Activated CD4-positive, alpha-beta T cell treated with anti-CD3 and anti-CD28 coated beads for 36 hours (primary cell): ENCODE data around the gene HS6ST1. TPM values are rescaled to one million over a fixed set of nuclear protein-coding genes. Genes with fewer than 3 reads are reported as not detected.

Source experiments
- ATAC-seq: fragments of 200-7000 bp; cut with Tn5 transposase; one replicate; pipeline ENCODE4 v1.10.0; 2021; ENCODE audit warnings: mild to moderate bottlenecking, moderate library complexity
- CTCF ChIA-PET: fragments of 350-600 bp; sonication (Branson Sonifier 250); formaldehyde crosslinking; loops from one replicate; lab custom pipeline; 2021; ENCODE audit warnings: antibody characterized with exemption; lab: Charles Lee
- POLR2A ChIA-PET: fragments of 350-600 bp; sonication (Branson Sonifier 250); formaldehyde crosslinking; loops from one replicate; lab custom pipeline; 2021; ENCODE audit warnings: antibody characterized with exemption, inconsistent platforms; lab: Charles Lee
- DNase-seq: peaks from one replicate; pipeline ENCODE4 v3.0.0-alpha.2; 2020
- H3K27ac Mint-ChIP-seq: one replicate; pipeline ENCODE4 v1.8.0; 2021; ENCODE audit warnings: mixed read lengths
- H3K27me3 Mint-ChIP-seq: one replicate; pipeline ENCODE4 v1.8.0; 2021; ENCODE audit warnings: mixed read lengths
- H3K36me3 Mint-ChIP-seq: one replicate; pipeline ENCODE4 v1.8.0; 2021; ENCODE audit warnings: low read depth, mixed read lengths
- H3K4me1 Mint-ChIP-seq: one replicate; pipeline ENCODE4 v1.8.0; 2021; ENCODE audit warnings: mixed read lengths
- H3K4me3 Mint-ChIP-seq: one replicate; pipeline ENCODE4 v1.8.0; 2021; ENCODE audit warnings: mild to moderate bottlenecking, moderate library complexity, mixed read lengths
- H3K9me3 Mint-ChIP-seq: one replicate; pipeline ENCODE4 v1.8.0; 2021; ENCODE audit warnings: low read depth, mixed read lengths
- intact Hi-C, 2 experiments: fragments of 100-400 bp; cut with DNase I in 1 of 2; cut with micrococcal nuclease in 1 of 2; formaldehyde crosslinking; loops; one replicate each; pipeline versions ENCODE4 v1.14.2 to v1.15.1; 2022 to 2024; cut with DNase I, micrococcal nuclease
- total RNA-seq, 2 experiments: library from RNA; stranded (reverse); gene quantifications; one replicate each; pipeline ENCODE4 v1.2.3, GENCODE V29; 2021

The HS6ST1 gene
- total RNA-seq, 2 experiments from 2014 or later = 12.8 to 13.8 TPM

DNA sequence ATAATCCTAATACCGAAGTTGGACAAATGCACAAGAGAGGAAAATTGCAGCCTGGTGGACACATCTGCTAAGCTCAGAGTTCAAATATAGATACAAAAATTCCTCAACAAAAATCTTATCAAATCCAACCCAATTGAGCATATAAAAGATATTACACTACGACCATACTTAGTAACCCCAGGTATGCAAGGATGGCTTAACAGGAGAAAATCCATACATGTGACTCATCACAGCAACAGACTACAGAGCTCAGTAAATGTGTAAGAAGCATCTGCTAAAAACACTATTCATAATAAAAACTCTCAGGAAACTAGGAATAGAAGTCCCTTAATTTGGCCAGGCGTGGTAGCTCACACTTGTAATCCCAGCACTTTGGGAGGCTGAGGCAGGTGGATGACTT lies 28.3 kb downstream of the HS6ST1 start:
- Mint-ChIP-seq H3K4me3 (no peak overlapping the region), H3K36me3 (peaks cover 2% of the 10 kb centered on the region), H3K27ac (no peak overlapping the region), H3K27me3 (no peaks in the 10 kb centered on the region), H3K4me1 (no peaks in the 10 kb centered on the region), H3K9me3 (no peaks in the 10 kb centered on the region)
- POLR2A ChIA-PET = no interaction called here
- DNase-seq (no peak), ATAC-seq (no peak)
- CTCF ChIA-PET = interaction anchor here (0.5 kb wide), 1 partner anchor 600 kb away, joined by 3 read pairs; no protein-coding TSS in a partner anchor
- intact Hi-C loops = no loop called here

DNA sequence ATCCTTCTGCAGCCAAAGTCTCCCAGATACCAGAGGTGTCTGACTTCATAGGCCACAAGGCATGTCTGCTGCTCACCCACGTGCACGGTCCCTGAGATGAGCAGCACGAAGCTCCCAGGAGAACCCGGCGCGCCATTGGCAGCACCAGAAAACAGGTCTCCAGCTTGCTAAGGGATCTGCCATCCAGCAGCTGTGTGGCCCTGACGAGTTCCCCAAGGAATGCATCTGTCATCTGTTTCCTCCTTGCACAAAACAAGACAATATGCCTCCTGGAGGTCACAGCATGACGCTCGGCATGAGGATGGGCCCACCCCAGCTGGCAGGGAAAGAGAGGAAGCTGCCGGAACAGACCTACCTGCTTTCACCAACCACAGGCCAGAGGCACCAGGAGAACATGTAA lies 29.2 kb downstream of the HS6ST1 start:
- Mint-ChIP-seq H3K27ac (no peak overlapping the region), H3K9me3 (no peaks in the 10 kb centered on the region), H3K27me3 (no peaks in the 10 kb centered on the region), H3K36me3 (peaks cover 2% of the 10 kb centered on the region), H3K4me1 (no peaks in the 10 kb centered on the region), H3K4me3 (no peak overlapping the region)
- CTCF ChIA-PET = no interaction called here
- ATAC-seq (no peak), DNase-seq (no peak)
- intact Hi-C loops = no loop called here
- POLR2A ChIA-PET = no interaction called here

DNA sequence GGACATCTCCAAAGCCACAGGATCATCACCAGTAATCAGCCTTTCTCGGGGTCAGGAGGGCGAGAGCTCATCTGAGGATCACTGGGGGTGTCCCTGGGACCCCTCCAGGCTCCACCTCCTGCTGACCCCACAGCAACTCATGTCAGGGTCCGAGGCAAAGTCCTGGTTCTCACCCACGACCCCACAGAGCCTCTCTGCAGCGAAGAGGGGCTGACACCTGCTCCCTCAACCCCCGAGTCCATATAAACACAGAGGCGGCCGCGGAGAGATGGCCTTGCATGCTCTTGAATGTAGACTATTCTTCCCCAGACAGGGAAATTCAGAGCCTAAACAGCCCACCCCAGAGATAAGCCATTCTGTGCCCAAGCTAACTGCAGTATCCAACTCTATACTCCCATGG lies 29.9 kb downstream of the HS6ST1 start:
- H3K27ac Mint-ChIP-seq = no peak overlapping the region
- ATAC-seq = no peak
- intact Hi-C loops = no loop called here
- H3K4me3 Mint-ChIP-seq = no peak overlapping the region
- no peak for DNase-seq
- H3K36me3 Mint-ChIP-seq = peaks cover 2% of the 10 kb centered on the region
- H3K4me1 Mint-ChIP-seq = no peaks in the 10 kb centered on the region
- ChIA-PET CTCF (no interaction called here), POLR2A (no interaction called here)
- no peaks in the 10 kb centered on the region for H3K9me3 Mint-ChIP-seq
- no peaks in the 10 kb centered on the region for H3K27me3 Mint-ChIP-seq

DNA sequence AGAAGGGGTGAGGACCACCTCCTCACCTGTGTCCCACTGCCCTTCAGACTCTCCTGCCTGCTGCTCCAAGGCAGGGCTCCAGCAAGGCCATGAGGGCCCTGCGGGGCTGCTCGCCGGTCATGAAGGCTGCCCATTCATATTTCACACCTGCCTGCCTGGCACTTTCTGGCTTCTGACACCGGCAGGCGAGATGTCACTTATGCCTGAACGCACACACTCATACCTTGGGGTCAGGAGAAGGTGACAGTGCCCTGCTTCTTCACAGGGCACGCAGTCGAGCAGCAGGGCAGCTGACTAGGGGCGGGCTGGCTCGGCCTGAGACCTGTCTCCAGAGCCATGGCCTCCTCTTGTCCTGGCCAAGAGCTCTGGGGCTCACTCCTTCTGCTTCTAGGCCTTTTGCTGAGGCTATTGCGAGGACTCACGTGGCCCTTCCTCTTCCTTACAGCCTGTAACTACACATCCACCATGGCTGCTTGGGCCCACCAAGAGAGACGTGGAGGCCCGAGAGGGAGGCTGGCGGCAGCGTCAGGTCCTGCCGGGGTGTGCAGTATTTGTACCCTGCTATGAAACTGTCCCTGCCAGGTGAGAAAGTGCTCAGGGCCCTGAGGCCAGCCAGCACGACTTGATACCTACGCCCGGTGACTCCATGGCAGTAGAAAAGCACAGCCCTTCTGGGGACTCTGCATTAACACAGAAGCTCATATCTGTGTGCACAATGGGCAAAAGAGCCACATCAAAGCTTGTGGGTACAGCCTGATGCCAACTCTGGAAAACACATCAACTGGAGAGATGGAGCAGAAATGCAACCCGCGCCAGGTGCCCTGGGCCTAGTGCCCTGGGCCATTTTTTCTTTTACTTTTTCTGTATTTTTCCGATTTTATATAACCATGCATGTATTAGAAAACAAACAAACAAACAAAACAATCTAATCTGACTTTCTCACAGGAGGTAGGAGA lies 30.6 kb downstream of the HS6ST1 start:
- Mint-ChIP-seq H3K27me3 (no peaks in the 10 kb centered on the region), H3K36me3 (peaks cover 2% of the 10 kb centered on the region), H3K9me3 (no peaks in the 10 kb centered on the region), H3K4me1 (no peaks in the 10 kb centered on the region), H3K27ac (no peak overlapping the region), H3K4me3 (no peak overlapping the region)
- POLR2A ChIA-PET = no interaction called here
- CTCF ChIA-PET = no interaction called here
- no peak for DNase-seq
- no peak for ATAC-seq
- intact Hi-C loops = no loop called here

DNA sequence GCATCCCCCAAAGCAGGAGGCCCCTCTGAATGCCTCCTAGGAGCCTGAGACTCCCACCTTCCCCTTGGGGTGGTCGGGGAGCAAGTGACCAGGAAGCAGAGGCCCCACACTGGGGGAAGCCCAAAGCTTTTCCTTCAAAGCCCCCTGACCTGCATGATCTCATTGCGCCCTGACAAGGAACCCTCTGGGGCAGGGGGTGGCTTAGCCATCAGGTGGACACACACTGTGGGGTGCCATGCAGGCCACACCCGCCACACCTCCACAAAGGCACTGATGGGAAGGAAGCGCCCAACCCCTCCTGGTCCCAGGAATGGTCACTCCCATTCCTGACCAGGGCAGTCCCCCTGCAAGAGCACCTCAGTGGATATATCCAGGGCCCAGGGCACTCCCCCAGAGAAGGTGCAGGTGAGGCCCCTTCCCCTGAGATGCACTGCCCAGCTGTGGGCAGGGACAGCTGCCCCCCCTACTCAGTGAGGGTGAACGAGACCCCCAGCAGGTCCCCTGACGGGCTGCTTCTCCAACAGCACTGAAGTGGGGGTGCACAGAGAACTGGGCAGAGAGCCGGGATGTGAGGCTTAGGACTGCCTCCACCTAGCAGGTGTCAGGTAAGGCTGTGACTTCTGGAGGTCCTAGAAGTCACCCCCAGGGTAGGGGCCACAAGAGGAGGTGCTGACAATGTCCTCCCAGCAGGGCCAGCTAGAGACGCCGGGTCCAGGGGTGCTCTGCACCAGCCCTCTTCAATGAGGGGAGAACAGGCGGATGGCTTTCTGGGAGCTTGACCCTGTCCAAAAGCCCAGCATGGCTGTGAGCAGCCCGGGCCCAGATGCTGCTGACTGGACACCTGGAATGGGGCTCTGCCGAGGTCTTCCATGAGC lies 31.5 kb downstream of the HS6ST1 start:
- intact Hi-C loops = no loop called here
- no peak for ATAC-seq
- Mint-ChIP-seq H3K36me3 (peaks cover 2% of the 10 kb centered on the region), H3K27ac (no peak overlapping the region), H3K4me3 (no peak overlapping the region), H3K9me3 (no peaks in the 10 kb centered on the region), H3K4me1 (no peaks in the 10 kb centered on the region), H3K27me3 (no peaks in the 10 kb centered on the region)
- no peak for DNase-seq
- POLR2A ChIA-PET = no interaction called here
- CTCF ChIA-PET = no interaction called here

DNA sequence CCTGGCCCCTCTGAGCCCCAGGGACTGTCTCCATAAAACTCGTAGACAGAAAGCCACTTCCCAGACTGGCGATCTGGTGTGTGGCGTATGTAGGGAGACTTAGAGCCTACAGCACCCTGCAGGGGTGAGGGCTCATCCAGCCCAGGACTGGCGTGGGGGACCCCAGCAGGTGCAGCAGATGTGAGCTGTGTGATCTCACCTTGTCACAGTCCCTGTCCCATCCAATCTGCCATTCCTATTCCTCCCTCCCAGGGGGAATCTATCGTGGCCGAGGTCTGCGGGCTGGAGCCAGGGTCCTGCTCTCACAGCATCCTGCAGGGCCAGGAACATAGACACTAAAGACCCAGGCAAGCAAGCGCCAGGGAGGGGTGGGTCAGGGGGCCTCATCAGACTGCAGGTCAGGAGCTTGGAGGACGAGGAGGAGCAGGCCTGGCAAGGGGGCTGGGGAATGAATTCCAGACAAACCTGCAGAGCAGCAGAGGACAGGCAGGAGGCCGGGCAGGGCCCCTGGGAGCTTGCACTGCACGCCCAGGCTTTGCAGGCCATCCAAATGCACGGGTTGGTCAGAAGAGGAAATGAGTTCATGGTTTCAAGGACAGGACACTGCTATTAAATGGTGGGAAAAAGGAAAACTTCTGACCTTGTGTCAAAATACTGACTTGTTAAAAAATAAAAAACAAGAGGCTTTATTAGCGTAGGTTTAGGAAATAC lies 32.5 kb downstream of the HS6ST1 start:
- Mint-ChIP-seq H3K36me3 (peaks cover 2% of the 10 kb centered on the region), H3K9me3 (no peaks in the 10 kb centered on the region), H3K27ac (no peak overlapping the region), H3K27me3 (no peaks in the 10 kb centered on the region), H3K4me3 (no peak overlapping the region), H3K4me1 (peaks cover 3% of the 10 kb centered on the region)
- DNase-seq = no peak
- ChIA-PET CTCF (no interaction called here), POLR2A (no interaction called here)
- intact Hi-C loops = no loop called here
- ATAC-seq = no peak

DNA sequence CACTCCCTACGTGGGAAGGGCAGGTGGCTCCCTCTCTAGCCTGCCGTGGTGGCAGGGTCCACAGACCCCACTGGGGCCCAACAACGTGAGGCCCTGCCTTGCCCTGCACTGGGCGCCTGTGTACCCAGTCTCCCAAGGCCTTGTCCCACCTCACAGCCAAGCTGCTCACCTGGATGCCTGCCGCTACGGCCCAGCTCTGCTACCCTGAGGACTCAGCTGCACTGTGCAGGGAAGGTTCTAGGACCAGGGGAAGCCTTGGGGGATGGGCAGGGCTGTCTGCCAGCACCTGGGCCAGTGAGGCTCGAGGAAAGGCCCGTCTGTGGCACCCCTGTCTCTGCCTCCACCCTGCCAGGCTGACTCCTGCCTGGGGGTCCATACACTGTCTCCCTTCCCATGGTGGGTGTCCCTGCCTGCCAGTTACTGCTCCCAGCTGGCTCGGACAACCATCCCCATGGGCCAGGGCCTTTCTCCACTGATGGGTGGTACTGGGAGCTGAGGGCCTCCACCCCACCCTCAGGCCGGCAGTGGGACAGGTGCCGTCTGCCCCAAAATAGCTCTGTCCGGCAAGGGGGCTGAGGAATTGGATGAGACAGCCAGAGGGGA lies 33.2 kb downstream of the HS6ST1 start:
- Mint-ChIP-seq H3K4me3 (no peak overlapping the region), H3K27ac (no peak overlapping the region), H3K9me3 (no peaks in the 10 kb centered on the region), H3K4me1 (peaks cover 6% of the 10 kb centered on the region), H3K27me3 (no peaks in the 10 kb centered on the region), H3K36me3 (peaks cover 2% of the 10 kb centered on the region)
- ChIA-PET CTCF (interaction anchor here (0.6 kb wide), 1 partner anchor 13 kb away, joined by 3 read pairs; no protein-coding TSS in a partner anchor), POLR2A (no interaction called here)
- ATAC-seq (no peak), DNase-seq (no peak)
- intact Hi-C loops = no loop called here

DNA sequence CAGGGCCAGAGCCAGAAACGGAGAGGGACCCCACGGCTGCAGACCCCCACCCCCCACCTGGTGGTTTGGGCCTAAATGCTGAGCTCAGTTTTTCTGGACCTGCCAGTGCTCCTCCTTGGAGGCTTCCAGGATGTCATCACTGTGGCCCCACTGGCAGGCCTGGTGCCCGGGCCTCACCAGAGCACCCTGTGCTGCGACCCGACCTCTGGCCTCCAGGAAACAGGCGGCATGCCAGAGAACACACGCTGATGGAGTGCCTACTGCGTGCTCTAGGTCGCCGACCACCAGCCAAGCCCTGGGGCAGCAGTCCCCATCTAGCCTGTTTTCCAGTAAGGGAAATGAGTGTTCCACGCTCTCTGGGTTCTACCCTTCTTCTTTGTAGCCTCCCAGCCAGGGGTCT lies 33.8 kb downstream of the HS6ST1 start:
- CTCF ChIA-PET = no interaction called here

DNA sequence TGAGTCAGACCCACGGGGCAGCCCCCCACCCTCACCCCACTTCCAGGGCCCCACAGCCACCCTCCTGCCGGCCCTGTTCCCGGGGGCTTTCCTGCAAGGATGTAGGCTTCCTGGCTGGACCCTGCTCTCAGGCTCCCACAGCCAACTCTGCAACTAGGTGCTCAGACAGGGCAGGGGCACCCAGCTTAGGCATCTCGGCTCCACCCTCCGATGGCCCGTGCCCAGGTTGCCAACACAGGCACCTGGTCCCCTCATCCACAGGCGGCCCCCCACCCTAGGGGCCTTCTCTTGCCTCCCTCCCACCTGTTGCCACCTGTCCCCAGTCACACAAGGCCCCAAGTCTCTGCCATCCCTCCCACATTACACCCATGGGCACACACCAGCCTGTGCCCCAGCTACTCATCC lies 34.6 kb downstream of the HS6ST1 start:
- CTCF ChIA-PET = no interaction called here

More for the DNA sequence above, 33.8 kb downstream of the HS6ST1 start:
- Mint-ChIP-seq H3K4me3 (no peak overlapping the region), H3K36me3 (no peaks in the 10 kb centered on the region), H3K27me3 (no peaks in the 10 kb centered on the region), H3K9me3 (no peaks in the 10 kb centered on the region), H3K27ac (no peak overlapping the region), H3K4me1 (peaks cover 6% of the 10 kb centered on the region)
- no peak for DNase-seq
- no peak for ATAC-seq
- intact Hi-C loops = no loop called here
- POLR2A ChIA-PET = no interaction called here

DNA sequence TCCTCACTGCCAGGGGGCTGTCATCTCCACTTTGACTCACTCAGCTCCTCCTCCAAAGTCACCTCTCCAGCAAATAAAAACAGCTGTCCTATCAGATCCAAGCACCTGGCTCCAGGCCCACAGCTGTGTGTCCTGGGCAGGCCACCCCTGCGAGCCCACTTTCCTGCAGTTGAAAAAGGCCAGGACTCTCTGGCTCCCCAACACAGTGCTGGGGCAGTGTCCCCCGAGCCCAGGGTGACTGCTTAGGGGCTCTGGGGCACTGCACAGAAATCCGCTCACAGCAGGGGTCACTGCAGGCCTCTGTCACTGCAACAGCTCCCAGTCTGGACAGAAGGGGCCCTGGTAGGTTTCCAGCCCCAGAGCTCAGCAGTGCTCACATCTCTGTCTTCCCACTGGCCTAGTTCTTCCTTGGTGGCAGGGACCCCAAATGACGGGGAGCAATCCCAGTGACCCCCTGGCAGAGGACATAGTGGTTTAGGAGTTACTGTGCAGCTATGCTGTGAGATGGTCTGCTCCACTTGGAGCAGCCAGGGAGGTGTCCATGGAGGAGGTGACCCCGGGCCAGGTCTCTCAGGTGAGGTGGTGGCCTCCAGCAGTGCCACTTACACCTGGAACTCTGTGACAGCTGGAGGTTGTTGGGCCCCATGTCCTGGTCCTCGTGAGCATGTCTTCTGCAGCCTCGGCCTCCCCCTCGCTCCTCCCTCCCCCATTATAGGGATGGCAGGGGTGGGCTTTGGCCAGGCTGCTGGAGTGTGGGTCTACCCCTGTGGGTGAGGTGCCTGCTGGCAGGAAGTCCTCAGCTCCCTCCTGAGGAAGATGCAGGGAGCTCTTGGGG lies 35.5 kb downstream of the HS6ST1 start:
- no peaks in the 10 kb centered on the region for H3K9me3 Mint-ChIP-seq
- H3K36me3 Mint-ChIP-seq = no peaks in the 10 kb centered on the region
- H3K4me3 Mint-ChIP-seq = no peak overlapping the region
- POLR2A ChIA-PET = no interaction called here
- peaks cover 6% of the 10 kb centered on the region for H3K4me1 Mint-ChIP-seq
- intact Hi-C loops = no loop called here
- CTCF ChIA-PET = interaction anchor here (0.6 kb wide), 1 partner anchor 86 kb away, joined by 3 read pairs; no protein-coding TSS in a partner anchor
- no peak overlapping the region for H3K27ac Mint-ChIP-seq
- ATAC-seq (no peak), DNase-seq (no peak)
- H3K27me3 Mint-ChIP-seq = no peaks in the 10 kb centered on the region

More for the DNA sequence above, 34.6 kb downstream of the HS6ST1 start:
- Mint-ChIP-seq H3K36me3 (no peaks in the 10 kb centered on the region), H3K4me3 (no peak overlapping the region), H3K27me3 (no peaks in the 10 kb centered on the region), H3K4me1 (peaks cover 6% of the 10 kb centered on the region), H3K27ac (no peak overlapping the region), H3K9me3 (no peaks in the 10 kb centered on the region)
- POLR2A ChIA-PET = no interaction called here
- intact Hi-C loops = no loop called here
- ATAC-seq (no peak), DNase-seq (no peak)
